Measurements from ENCODE around the gene C1orf115. TPM values are rescaled to one million over a fixed set of nuclear protein-coding genes. Genes with fewer than 3 reads are reported as not detected.

C1orf115 gene
- 4.4 to 6.3 TPM (median 5.9 TPM) in 5 replicates for total RNA-seq (2022; extraction: Qiagen RNA extraction)

DNA sequence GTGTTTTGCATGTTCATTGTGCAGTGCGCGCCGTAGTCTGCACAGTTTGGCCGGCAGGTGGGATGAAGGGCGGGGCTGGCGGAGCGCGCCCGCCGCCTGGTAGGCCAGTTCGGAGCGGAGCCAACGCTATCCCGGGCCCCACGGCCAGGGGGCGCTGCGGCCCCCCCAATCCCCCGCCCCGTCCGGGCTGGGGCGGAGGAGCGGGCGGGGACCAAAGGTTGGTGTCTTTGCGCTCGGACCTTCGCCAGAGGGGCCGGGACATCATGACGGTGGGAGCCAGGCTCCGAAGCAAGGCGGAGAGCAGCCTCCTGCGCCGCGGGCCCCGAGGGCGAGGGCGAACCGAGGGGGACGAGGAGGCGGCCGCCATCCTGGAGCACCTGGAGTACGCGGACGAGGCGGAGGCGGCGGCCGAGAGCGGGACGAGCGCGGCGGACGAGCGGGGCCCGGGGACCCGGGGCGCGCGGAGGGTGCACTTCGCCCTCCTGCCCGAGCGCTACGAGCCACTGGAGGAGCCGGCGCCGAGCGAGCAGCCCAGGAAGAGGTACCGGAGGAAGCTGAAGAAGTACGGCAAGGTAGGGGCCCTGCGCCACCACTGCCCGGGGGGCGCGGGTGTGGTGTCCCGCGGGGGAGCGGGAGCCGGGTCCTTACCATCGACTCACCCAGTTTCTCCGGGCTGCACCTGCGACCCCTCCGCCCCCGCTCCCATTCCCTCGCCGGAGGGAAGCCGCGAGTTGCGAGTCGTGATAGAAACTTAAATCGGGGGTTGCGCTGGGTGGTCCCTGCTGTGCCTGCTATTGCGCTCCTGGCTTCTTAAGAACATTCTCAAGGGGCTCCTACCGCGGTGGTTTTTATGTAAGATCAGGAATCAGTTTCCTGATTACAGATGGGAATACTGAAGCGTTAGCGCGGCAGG lies at the start of gene C1orf115:
Gene C1orf115 (plus strand): TSS at position 224 of the 913 bp plus-strand sequence. CDS start 40 bp downstream, at position 264.

GRCh38 chr1:220748089-220748934 lies 58.1 kb downstream of the C1orf115 start, which contains the start of gene MTARC2:
Gene MTARC2 (plus strand): TSS chr1:220748322. CDS start chr1:220748532, 210 bp downstream.

Other genes starting within 250 kb of the C1orf115 start
- gene MARK1, start 162.2 kb upstream of the C1orf115 start, total RNA-seq (2022; extraction: Qiagen RNA extraction): 0.07 to 0.12 TPM (median 0.11 TPM) in 5 replicates
- gene MTARC2, start 58.0 kb downstream of the C1orf115 start, total RNA-seq (2022; extraction: Qiagen RNA extraction): 10.5 to 13.3 TPM (median 10.8 TPM) in 5 replicates
- 8.1 to 8.9 TPM (median 8.5 TPM) in 5 replicates for gene MTARC1, start 96.5 kb downstream of the C1orf115 start, total RNA-seq (2022; extraction: Qiagen RNA extraction)
- 3.3 to 5.0 TPM (median 4.4 TPM) in 5 replicates for gene HLX, start 189.1 kb downstream of the C1orf115 start, total RNA-seq (2022; extraction: Qiagen RNA extraction)

All from A549 treated with AZD2906 at 1 μM for 4 hours (cell line).